GM23338 (cell line): Measurements from ENCODE around the gene CD44. TPM values are rescaled to one million over a fixed set of nuclear protein-coding genes. Genes with fewer than 3 reads are reported as not detected.

ENCODE experiments used
- ATAC-seq: fragments of 200-7000 bp; cut with Tn5 transposase; 3 replicates; pipeline ENCODE4 v1.9.1; 2020
- DNase-seq: peaks from one replicate; pipeline ENCODE4 v3.0.0-alpha.2; 2015; ENCODE audit warnings: low spot score
- H2AFZ ChIP-seq: fragments of 200-600 bp; sonication (generic); 2 replicates; pipeline ENCODE4 v1.8.0; 2016; ENCODE audit warnings: antibody characterized with exemption, mild to moderate bottlenecking, moderate library complexity
- H3F3A ChIP-seq: fragments of 200-600 bp; sonication (generic); replicated peaks from 2 replicates; pipeline ENCODE4 v1.8.0; 2017; ENCODE audit warnings: antibody characterized with exemption, mixed run types, low read depth
- H3K27ac ChIP-seq: fragments of 200-600 bp; sonication (generic); 2 replicates; pipeline ENCODE4 v1.6.1; 2016; ENCODE audit warnings: low read depth
- H3K27me3 ChIP-seq: fragments of 200-600 bp; sonication (generic); 2 replicates; pipeline ENCODE4 v1.8.0; 2016; ENCODE audit warnings: mild to moderate bottlenecking, mixed run types, moderate library complexity; ENCODE audit not compliant: insufficient read depth
- H3K36me3 ChIP-seq: fragments of 200-600 bp; sonication (generic); 2 replicates; pipeline ENCODE4 v1.8.0; 2016; ENCODE audit warnings: mild to moderate bottlenecking; ENCODE audit not compliant: insufficient read depth
- H3K4me1 ChIP-seq: fragments of 200-600 bp; sonication (generic); 2 replicates; pipeline ENCODE4 v1.8.0; 2016; ENCODE audit warnings: mild to moderate bottlenecking, moderate library complexity; ENCODE audit not compliant: insufficient read depth
- H3K4me2 ChIP-seq: fragments of 200-600 bp; sonication (generic); 2 replicates; pipeline ENCODE4 v1.7.1; 2017; ENCODE audit warnings: mixed run types
- H3K4me3 ChIP-seq: fragments of 200-600 bp; sonication (generic); 2 replicates; pipeline ENCODE4 v1.6.1; 2016; ENCODE audit warnings: mixed run types
- H3K79me2 ChIP-seq: fragments of 200-600 bp; sonication (generic); replicated peaks from 2 replicates; pipeline ENCODE4 v1.8.0; 2017; ENCODE audit warnings: mild to moderate bottlenecking; ENCODE audit not compliant: insufficient read depth
- H3K9me2 ChIP-seq: fragments of 200-600 bp; sonication (generic); 2 replicates; pipeline ENCODE4 v1.8.0; 2017; ENCODE audit not compliant: insufficient read depth
- H4K20me1 ChIP-seq: fragments of 200-600 bp; sonication (generic); replicated peaks from 2 replicates; pipeline ENCODE4 v1.8.0; 2017; ENCODE audit warnings: mild to moderate bottlenecking; ENCODE audit not compliant: insufficient read depth
- H3K27ac Mint-ChIP-seq: 2 replicates; pipeline ENCODE4 v1.8.0; 2020; ENCODE audit warnings: inconsistent platforms, mild to moderate bottlenecking, moderate library complexity, mixed read lengths
- H3K27me3 Mint-ChIP-seq: 3 replicates; pipeline ENCODE4 v1.8.0; 2022; ENCODE audit warnings: low read depth, mild to moderate bottlenecking, moderate library complexity, mixed read lengths, inconsistent platforms; ENCODE audit not compliant: insufficient read depth, poor library complexity
- H3K36me3 Mint-ChIP-seq: 3 replicates; pipeline ENCODE4 v1.8.0; 2021; ENCODE audit warnings: low read depth, mild to moderate bottlenecking, inconsistent platforms, moderate library complexity, mixed read lengths
- H3K4me1 Mint-ChIP-seq: 3 replicates; pipeline ENCODE4 v1.8.0; 2020; ENCODE audit warnings: mild to moderate bottlenecking, inconsistent platforms, mixed read lengths
- H3K4me3 Mint-ChIP-seq: 3 replicates; pipeline ENCODE4 v1.8.0; 2021; ENCODE audit warnings: moderate library complexity, mild to moderate bottlenecking, inconsistent platforms, mixed read lengths
- H3K9me3 Mint-ChIP-seq: 3 replicates; pipeline ENCODE4 v1.8.0; 2020; ENCODE audit warnings: moderate library complexity, mild to moderate bottlenecking, inconsistent platforms, mixed read lengths
- CREB1 ChIP-seq: fragments of 250-450 bp; sonication (Bioruptor Pico); IDR thresholded peaks from 2 replicates; pipeline ENCODE4 v1.5.0; 2020; ENCODE audit warnings: low read depth, mild to moderate bottlenecking, moderate library complexity
- ETS1 ChIP-seq: IDR thresholded peaks from 2 replicates; pipeline ENCODE4 v1.6.1; 2016; ENCODE audit warnings: antibody characterized with exemption
- EZH2 ChIP-seq: fragments of 200-600 bp; sonication (generic); IDR thresholded peaks from one replicate; pipeline ENCODE4 v1.8.0; 2017; ENCODE audit warnings: antibody characterized with exemption, mild to moderate bottlenecking, low read depth; ENCODE audit not compliant: unreplicated experiment
- EZH2phosphoT487 ChIP-seq: fragments of 200-600 bp; sonication (generic); IDR thresholded peaks from one replicate; pipeline ENCODE4 v1.8.1; 2018; ENCODE audit warnings: antibody characterized with exemption; ENCODE audit not compliant: unreplicated experiment
- JUNB ChIP-seq: IDR thresholded peaks from one replicate; pipeline ENCODE4 v1.6.1; 2016; ENCODE audit warnings: antibody characterized with exemption; ENCODE audit not compliant: unreplicated experiment
- NANOG ChIP-seq: IDR thresholded peaks from 2 replicates; pipeline ENCODE4 v1.6.1; 2016; ENCODE audit warnings: antibody characterized with exemption, borderline replicate concordance
- POLR2AphosphoS5 ChIP-seq: IDR thresholded peaks from 2 replicates; pipeline ENCODE4 v1.6.1; 2016; ENCODE audit warnings: antibody characterized with exemption, low read depth
- STAT1 ChIP-seq: IDR thresholded peaks from one replicate; pipeline ENCODE4 v1.6.1; 2016; ENCODE audit warnings: antibody characterized with exemption; ENCODE audit not compliant: unreplicated experiment
- ZNF114 ChIP-seq: fragments of 250-450 bp; sonication (Bioruptor Pico); IDR thresholded peaks from 2 replicates; pipeline ENCODE4 v1.5.0; 2020; ENCODE audit warnings: mild to moderate bottlenecking, moderate library complexity
- ZNF331 ChIP-seq: fragments of 250-450 bp; sonication (Bioruptor Pico); IDR thresholded peaks from 2 replicates; pipeline ENCODE4 v1.5.0; 2020; ENCODE audit warnings: low read depth, mild to moderate bottlenecking, moderate library complexity
- polyA plus RNA-seq: library from polyadenylated mRNA; unstranded; fragments of >200 nt; fragmentation: Nextera tagmentation; extraction: Ambion mirVana; gene quantifications from 2 replicates; pipeline ENCODE4 v1.2.1, GENCODE V29; 2016
- total RNA-seq: library from RNA; depleted of rRNA; stranded (reverse); fragments of >200 nt; shearing (Covaris generic); gene quantifications from 2 replicates; pipeline ENCODE4 v1.2.3, GENCODE V29; 2014
- TF ChIP-seq, protein P1 (sequence below): IDR thresholded peaks from one replicate; pipeline ENCODE4 v1.6.1; 2018; ENCODE audit warnings: antibody characterized with exemption; ENCODE audit not compliant: unreplicated experiment
- TF ChIP-seq, protein P2 (sequence below), 2 experiments: fragments of 200-600 bp in 1 of 2; sonication (generic) in 1 of 2; conservative IDR thresholded peaks; 2 replicates each; pipeline versions ENCODE4 v1.5.1 to v1.6.1; 2016 to 2017; ENCODE audit warnings: antibody characterized with exemption in 2 of 2, low read depth in 2 of 2, mild to moderate bottlenecking in 2 of 2, moderate library complexity in 1 of 2
- TF ChIP-seq, protein P3 (sequence below): fragments of 250-450 bp; sonication (Bioruptor Pico); IDR thresholded peaks from 2 replicates; pipeline ENCODE4 v1.5.0; 2020; ENCODE audit warnings: mild to moderate bottlenecking, moderate library complexity

CD44 gene
- total and polyA plus RNA-seq, 2 experiments from 2014 or later, result 4.0 to 10.1 TPM

- Mint-ChIP-seq H3K4me3 (no peak overlapping the region), H3K27me3 (peaks cover 5% of the 10 kb centered on the region), H3K9me3 (no peaks in the 10 kb centered on the region), H3K4me1 (peaks cover 10% of the 10 kb centered on the region; the same call in 2 of the 3 replicates), H3K36me3 (no peaks in the 10 kb centered on the region), H3K27ac (no peak overlapping the region)
- DNase-seq, result no peak
- no peak overlapping the region for H3K4me2 ChIP-seq
- no peaks in the 10 kb centered on the region for H4K20me1 ChIP-seq
- no peaks in the 10 kb centered on the region for H3F3A ChIP-seq
- H3K79me2 ChIP-seq, result no peaks in the 10 kb centered on the region
- TF ChIP-seq ZNF114 (CRISPR knock-in tag) (no peak), NANOG (no peak), EZH2phosphoT487 (no peak), JUNB (no peak), EZH2 (no peak), CREB1 (CRISPR knock-in tag) (no peak), POLR2AphosphoS5 (no peak), ZNF331 (CRISPR knock-in tag) (no peak), ETS1 (no peak), STAT1 (no peak)
- TF ChIP-seq, protein P1, sequence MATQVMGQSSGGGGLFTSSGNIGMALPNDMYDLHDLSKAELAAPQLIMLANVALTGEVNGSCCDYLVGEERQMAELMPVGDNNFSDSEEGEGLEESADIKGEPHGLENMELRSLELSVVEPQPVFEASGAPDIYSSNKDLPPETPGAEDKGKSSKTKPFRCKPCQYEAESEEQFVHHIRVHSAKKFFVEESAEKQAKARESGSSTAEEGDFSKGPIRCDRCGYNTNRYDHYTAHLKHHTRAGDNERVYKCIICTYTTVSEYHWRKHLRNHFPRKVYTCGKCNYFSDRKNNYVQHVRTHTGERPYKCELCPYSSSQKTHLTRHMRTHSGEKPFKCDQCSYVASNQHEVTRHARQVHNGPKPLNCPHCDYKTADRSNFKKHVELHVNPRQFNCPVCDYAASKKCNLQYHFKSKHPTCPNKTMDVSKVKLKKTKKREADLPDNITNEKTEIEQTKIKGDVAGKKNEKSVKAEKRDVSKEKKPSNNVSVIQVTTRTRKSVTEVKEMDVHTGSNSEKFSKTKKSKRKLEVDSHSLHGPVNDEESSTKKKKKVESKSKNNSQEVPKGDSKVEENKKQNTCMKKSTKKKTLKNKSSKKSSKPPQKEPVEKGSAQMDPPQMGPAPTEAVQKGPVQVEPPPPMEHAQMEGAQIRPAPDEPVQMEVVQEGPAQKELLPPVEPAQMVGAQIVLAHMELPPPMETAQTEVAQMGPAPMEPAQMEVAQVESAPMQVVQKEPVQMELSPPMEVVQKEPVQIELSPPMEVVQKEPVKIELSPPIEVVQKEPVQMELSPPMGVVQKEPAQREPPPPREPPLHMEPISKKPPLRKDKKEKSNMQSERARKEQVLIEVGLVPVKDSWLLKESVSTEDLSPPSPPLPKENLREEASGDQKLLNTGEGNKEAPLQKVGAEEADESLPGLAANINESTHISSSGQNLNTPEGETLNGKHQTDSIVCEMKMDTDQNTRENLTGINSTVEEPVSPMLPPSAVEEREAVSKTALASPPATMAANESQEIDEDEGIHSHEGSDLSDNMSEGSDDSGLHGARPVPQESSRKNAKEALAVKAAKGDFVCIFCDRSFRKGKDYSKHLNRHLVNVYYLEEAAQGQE, result no peak
- TF ChIP-seq, protein P2, sequence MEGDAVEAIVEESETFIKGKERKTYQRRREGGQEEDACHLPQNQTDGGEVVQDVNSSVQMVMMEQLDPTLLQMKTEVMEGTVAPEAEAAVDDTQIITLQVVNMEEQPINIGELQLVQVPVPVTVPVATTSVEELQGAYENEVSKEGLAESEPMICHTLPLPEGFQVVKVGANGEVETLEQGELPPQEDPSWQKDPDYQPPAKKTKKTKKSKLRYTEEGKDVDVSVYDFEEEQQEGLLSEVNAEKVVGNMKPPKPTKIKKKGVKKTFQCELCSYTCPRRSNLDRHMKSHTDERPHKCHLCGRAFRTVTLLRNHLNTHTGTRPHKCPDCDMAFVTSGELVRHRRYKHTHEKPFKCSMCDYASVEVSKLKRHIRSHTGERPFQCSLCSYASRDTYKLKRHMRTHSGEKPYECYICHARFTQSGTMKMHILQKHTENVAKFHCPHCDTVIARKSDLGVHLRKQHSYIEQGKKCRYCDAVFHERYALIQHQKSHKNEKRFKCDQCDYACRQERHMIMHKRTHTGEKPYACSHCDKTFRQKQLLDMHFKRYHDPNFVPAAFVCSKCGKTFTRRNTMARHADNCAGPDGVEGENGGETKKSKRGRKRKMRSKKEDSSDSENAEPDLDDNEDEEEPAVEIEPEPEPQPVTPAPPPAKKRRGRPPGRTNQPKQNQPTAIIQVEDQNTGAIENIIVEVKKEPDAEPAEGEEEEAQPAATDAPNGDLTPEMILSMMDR (conservative IDR thresholded peaks at IDR 0.05; ENCODE audit: low read depth in 2 of 2), result no peak
- TF ChIP-seq, protein P3, sequence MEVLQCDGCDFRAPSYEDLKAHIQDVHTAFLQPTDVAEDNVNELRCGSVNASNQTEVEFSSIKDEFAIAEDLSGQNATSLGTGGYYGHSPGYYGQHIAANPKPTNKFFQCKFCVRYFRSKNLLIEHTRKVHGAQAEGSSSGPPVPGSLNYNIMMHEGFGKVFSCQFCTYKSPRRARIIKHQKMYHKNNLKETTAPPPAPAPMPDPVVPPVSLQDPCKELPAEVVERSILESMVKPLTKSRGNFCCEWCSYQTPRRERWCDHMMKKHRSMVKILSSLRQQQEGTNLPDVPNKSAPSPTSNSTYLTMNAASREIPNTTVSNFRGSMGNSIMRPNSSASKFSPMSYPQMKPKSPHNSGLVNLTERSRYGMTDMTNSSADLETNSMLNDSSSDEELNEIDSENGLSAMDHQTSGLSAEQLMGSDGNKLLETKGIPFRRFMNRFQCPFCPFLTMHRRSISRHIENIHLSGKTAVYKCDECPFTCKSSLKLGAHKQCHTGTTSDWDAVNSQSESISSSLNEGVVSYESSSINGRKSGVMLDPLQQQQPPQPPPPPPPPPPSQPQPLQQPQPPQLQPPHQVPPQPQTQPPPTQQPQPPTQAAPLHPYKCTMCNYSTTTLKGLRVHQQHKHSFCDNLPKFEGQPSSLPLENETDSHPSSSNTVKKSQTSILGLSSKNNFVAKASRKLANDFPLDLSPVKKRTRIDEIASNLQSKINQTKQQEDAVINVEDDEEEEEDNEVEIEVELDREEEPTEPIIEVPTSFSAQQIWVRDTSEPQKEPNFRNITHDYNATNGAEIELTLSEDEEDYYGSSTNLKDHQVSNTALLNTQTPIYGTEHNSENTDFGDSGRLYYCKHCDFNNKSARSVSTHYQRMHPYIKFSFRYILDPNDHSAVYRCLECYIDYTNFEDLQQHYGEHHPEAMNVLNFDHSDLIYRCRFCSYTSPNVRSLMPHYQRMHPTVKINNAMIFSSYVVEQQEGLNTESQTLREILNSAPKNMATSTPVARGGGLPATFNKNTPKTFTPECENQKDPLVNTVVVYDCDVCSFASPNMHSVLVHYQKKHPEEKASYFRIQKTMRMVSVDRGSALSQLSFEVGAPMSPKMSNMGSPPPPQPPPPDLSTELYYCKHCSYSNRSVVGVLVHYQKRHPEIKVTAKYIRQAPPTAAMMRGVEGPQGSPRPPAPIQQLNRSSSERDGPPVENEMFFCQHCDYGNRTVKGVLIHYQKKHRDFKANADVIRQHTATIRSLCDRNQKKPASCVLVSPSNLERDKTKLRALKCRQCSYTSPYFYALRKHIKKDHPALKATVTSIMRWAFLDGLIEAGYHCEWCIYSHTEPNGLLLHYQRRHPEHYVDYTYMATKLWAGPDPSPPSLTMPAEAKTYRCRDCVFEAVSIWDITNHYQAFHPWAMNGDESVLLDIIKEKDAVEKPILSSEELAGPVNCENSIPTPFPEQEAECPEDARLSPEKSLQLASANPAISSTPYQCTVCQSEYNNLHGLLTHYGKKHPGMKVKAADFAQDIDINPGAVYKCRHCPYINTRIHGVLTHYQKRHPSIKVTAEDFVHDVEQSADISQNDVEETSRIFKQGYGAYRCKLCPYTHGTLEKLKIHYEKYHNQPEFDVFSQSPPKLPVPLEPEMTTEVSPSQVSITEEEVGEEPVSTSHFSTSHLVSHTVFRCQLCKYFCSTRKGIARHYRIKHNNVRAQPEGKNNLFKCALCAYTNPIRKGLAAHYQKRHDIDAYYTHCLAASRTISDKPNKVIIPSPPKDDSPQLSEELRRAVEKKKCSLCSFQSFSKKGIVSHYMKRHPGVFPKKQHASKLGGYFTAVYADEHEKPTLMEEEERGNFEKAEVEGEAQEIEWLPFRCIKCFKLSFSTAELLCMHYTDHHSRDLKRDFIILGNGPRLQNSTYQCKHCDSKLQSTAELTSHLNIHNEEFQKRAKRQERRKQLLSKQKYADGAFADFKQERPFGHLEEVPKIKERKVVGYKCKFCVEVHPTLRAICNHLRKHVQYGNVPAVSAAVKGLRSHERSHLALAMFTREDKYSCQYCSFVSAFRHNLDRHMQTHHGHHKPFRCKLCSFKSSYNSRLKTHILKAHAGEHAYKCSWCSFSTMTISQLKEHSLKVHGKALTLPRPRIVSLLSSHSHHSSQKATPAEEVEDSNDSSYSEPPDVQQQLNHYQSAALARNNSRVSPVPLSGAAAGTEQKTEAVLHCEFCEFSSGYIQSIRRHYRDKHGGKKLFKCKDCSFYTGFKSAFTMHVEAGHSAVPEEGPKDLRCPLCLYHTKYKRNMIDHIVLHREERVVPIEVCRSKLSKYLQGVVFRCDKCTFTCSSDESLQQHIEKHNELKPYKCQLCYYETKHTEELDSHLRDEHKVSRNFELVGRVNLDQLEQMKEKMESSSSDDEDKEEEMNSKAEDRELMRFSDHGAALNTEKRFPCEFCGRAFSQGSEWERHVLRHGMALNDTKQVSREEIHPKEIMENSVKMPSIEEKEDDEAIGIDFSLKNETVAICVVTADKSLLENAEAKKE (CRISPR knock-in tag), result no peak
- no peak overlapping the region for H3K4me3 ChIP-seq
- ATAC-seq, result no peak
- no peaks in the 10 kb centered on the region for H3K4me1 ChIP-seq
- no peaks in the 10 kb centered on the region for H3K36me3 ChIP-seq
- H3K27ac ChIP-seq, result no peak overlapping the region
- H2AFZ ChIP-seq, result no peak overlapping the region
- H3K27me3 ChIP-seq, result no peaks in the 10 kb centered on the region
- peaks cover 7% of the 10 kb centered on the region; the same call in 1 of the 2 replicates for H3K9me2 ChIP-seq
These were observed 131.4 kb downstream of the CD44 start for GRCh38 chr11:35270342-35270741.
